ENCODE results near the gene ZNF22.

The ZNF22 gene

DNA sequence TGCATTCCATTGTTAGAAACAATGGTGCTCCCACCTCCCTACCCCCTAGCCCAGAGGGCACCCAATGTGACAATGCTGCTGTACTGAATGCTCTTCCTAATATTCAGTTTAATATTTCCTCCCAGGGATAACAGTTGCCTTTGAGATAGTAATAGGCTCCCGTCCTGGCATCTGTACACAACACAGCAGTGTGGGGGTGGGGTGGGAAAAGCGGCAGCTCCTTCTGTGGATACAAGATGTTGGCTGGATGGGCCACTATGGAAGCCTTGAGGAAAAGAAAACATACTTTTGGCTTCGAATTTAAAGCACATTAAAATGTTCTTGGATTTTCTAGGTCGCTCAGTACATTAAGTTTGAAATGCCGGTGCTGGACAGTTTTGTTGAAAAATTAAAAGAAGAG, 9.2 kb upstream of the ZNF22 start:
- no peak overlapping the region for H3K4me3 Mint-ChIP-seq
- peaks cover 3% of the 10 kb centered on the region for H3K36me3 Mint-ChIP-seq (ENCODE audit: low read depth)
- H3K27ac Mint-ChIP-seq: no peak overlapping the region
- TF ChIP-seq, protein P1, sequence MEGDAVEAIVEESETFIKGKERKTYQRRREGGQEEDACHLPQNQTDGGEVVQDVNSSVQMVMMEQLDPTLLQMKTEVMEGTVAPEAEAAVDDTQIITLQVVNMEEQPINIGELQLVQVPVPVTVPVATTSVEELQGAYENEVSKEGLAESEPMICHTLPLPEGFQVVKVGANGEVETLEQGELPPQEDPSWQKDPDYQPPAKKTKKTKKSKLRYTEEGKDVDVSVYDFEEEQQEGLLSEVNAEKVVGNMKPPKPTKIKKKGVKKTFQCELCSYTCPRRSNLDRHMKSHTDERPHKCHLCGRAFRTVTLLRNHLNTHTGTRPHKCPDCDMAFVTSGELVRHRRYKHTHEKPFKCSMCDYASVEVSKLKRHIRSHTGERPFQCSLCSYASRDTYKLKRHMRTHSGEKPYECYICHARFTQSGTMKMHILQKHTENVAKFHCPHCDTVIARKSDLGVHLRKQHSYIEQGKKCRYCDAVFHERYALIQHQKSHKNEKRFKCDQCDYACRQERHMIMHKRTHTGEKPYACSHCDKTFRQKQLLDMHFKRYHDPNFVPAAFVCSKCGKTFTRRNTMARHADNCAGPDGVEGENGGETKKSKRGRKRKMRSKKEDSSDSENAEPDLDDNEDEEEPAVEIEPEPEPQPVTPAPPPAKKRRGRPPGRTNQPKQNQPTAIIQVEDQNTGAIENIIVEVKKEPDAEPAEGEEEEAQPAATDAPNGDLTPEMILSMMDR (IDR thresholded peaks at IDR 0.05): no peak
- no peaks in the 10 kb centered on the region for H3K9me3 Mint-ChIP-seq
- no peak for DNase-seq
- peaks cover 56% of the 10 kb centered on the region for H3K4me1 Mint-ChIP-seq
- peaks cover 4% of the 10 kb centered on the region for H3K27me3 Mint-ChIP-seq (ENCODE audit: low read depth, poor library complexity)

DNA sequence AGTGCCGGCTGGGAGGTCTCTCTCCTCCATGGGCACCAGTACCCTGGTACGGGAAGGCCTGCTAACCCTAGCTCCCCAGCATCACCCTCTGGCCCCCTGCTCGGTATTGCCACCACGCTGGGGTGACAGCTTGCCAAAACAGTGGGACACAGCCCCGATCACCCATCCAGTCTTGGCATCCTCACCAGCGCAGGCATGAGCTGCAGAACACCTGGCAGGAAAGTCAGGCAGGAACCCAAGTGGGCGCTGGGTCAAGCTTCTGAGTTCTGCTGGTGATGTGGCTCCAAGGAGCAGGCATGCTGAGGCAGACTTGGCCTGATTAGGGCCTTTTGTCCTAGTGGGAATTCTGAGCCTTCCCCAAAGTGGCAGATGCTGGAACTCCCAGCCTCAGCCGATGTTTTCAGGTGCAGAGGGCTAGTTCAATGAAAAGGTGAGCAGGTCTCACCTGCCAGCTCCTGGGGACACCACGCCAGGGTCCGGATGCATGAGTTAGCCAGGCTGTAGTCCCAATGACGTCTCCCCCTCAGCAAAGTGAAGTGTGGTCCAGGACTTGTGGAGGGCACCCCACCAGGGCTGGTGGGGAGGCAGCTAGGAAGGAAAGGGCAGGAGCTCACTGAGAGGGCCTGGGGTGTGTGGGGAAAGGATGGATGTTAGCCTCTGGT, 8.5 kb upstream of the ZNF22 start:
- Mint-ChIP-seq H3K36me3 (ENCODE audit: low read depth) (peaks cover 3% of the 10 kb centered on the region), H3K4me1 (peaks cover 56% of the 10 kb centered on the region), H3K4me3 (no peak overlapping the region), H3K27ac (no peak overlapping the region), H3K27me3 (ENCODE audit: low read depth, poor library complexity) (peaks cover 2% of the 10 kb centered on the region), H3K9me3 (no peaks in the 10 kb centered on the region)
- TF ChIP-seq, protein P1 (IDR thresholded peaks at IDR 0.05): no peak
- no peak for DNase-seq

DNA sequence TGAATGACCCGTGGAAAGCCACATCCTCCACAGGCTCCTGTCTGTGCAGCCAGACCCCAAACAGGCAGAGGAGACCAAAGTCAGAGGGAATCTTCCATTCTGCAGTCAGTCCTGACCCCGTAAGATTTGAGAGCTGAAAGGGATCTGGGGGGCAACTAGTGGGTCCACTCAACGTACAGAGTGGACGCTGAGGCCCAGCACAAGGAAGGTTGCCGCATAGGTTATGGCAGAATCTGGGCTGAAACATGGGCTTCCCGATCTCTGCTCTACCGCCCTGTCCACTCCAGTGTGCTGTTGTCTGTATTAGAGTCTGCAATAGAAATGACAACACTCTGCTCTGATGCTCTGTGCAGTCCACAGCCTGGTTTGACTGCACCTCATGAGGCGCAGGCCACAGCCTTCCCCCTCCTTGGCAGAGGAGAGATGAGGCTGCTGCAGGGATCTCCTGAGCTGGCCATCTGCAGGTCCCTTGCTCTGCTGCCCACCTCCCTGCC, 7.9 kb upstream of the ZNF22 start:
- no peaks in the 10 kb centered on the region for H3K9me3 Mint-ChIP-seq
- H3K27ac Mint-ChIP-seq: no peak overlapping the region
- peaks cover 3% of the 10 kb centered on the region for H3K36me3 Mint-ChIP-seq (ENCODE audit: low read depth)
- TF ChIP-seq, protein P1 (IDR thresholded peaks at IDR 0.05): no peak
- peaks cover 3% of the 10 kb centered on the region for H3K27me3 Mint-ChIP-seq (ENCODE audit: low read depth, poor library complexity)
- no peak overlapping the region for H3K4me3 Mint-ChIP-seq
- peaks cover 56% of the 10 kb centered on the region for H3K4me1 Mint-ChIP-seq
- no peak for DNase-seq

DNA sequence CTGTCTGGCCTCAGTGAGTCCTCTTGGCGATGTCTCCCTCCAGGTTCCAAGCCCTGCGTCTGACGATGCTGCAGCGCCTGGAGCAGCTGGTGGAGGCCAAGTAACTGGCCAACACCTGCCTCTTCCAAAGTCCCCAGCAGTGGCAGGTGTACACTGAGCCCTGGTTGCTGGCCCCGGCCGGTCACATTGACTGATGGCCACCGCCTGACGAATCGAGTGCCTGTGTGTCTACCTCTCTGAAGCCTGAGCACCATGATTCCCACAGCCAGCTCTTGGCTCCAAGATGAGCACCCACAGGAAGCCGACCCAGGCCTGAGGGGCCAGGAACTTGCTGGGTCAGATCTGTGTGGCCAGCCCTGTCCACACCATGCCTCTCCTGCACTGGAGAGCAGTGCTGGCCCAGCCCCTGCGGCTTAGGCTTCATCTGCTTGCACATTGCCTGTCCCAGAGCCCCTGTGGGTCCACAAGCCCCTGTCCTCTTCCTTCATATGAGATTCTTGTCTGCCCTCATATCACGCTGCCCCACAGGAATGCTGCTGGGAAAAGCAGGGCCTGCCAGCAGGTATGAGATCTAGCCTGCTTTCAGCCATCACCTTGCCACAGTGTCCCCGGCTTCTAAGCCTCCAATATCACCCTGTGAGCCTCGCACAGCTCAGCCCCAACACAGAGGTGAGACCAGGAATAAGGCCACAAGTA, 7.3 kb upstream of the ZNF22 start:
- no peak for DNase-seq
- peaks cover 55% of the 10 kb centered on the region for H3K4me1 Mint-ChIP-seq
- peak overlapping the region; percentile 66 for H3K27ac Mint-ChIP-seq
- no peak overlapping the region for H3K4me3 Mint-ChIP-seq
- H3K27me3 Mint-ChIP-seq (ENCODE audit: low read depth, poor library complexity): peaks cover 9% of the 10 kb centered on the region
- no peaks in the 10 kb centered on the region for H3K9me3 Mint-ChIP-seq
- TF ChIP-seq, protein P1 (IDR thresholded peaks at IDR 0.05): no peak
- peaks cover 3% of the 10 kb centered on the region for H3K36me3 Mint-ChIP-seq (ENCODE audit: low read depth)

DNA sequence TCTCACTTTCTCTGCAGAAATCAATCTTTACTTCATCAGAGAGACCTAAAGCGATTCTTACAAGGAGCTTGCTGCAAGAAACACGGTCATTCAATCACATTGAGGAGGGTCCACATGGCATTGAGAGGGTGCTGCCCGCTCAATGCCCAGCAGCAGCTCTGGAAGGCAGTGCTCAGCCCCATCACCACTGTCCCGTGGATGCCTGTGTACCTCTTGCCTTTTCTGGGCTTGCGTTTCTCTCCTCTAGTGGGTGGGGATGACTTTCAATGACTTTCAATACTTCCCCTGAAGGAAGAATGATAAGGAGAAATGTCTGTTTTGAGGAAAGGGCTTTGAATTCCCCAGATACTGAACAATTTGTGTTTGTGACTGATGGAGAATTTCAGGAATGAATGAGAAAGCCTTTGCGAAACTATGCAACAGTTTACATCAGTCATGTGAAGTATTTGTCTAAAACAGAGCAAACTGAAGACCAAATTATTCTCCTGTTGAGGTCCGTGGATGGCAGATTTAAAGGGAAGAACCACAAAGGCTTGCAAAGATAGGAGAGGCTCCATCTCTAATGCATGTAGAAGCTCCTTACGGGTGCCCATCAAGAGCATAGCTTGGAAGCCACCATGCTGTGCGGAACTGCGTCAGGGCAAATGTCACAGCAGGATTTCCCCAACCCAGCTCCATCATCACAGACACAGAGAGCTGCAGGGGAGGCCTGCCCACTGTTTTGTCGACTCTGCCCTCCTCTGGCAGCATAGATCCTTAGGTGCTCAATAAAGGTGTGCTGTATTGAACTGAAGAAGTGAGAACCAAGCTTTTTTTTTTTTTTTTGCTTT, 6.6 kb upstream of the ZNF22 start:
- H3K4me1 Mint-ChIP-seq: peaks cover 47% of the 10 kb centered on the region
- TF ChIP-seq, protein P1 (IDR thresholded peaks at IDR 0.05): no peak
- H3K27ac Mint-ChIP-seq: peak overlapping the region; percentile 66
- no peak for DNase-seq
- H3K36me3 Mint-ChIP-seq (ENCODE audit: low read depth): peaks cover 3% of the 10 kb centered on the region
- H3K9me3 Mint-ChIP-seq: no peaks in the 10 kb centered on the region
- no peak overlapping the region for H3K4me3 Mint-ChIP-seq
- peaks cover 17% of the 10 kb centered on the region for H3K27me3 Mint-ChIP-seq (ENCODE audit: low read depth, poor library complexity)

All from nephron progenitor cell (in vitro differentiated cells).